Subcutaneous abdominal adipose tissue (tissue), 5 donors: ENCODE results near the gene DHX58.
A peak's percentile ranks its signal among the peaks of the same experiment; 100 is the strongest.

Experiments
- H3K27ac ChIP-seq: one replicate; pipeline ENCODE4 v1.7.0; 2013; ENCODE audit warnings: low read depth, mild to moderate bottlenecking, inconsistent platforms, low read length, moderate library complexity
- H3K27me3 ChIP-seq, 5 donors: one replicate each; pipeline ENCODE4 v1.7.0; 2013; ENCODE audit warnings: low read length in 5 of 5, inconsistent platforms in 1 of 5; ENCODE audit not compliant: control insufficient read depth in 5 of 5, insufficient read depth in 4 of 5
- H3K36me3 ChIP-seq, 5 donors: one replicate each; pipeline ENCODE4 v1.7.0; 2013; ENCODE audit warnings: low read length in 5 of 5; ENCODE audit not compliant: control insufficient read depth in 5 of 5, insufficient read depth in 5 of 5
- H3K4me1 ChIP-seq, 5 donors: one replicate each; pipeline ENCODE4 v1.7.0; 2013; ENCODE audit warnings: low read length in 5 of 5, mild to moderate bottlenecking in 3 of 5, moderate library complexity in 1 of 5; ENCODE audit not compliant: control insufficient read depth in 5 of 5, insufficient read depth in 5 of 5
- H3K4me3 ChIP-seq, 5 donors: one replicate each; pipeline ENCODE4 v1.7.0; 2013; ENCODE audit warnings: low read length in 5 of 5, low read depth in 1 of 5
- H3K9ac ChIP-seq, 5 donors: one replicate each; pipeline ENCODE4 v1.7.0; 2013; ENCODE audit warnings: low read length in 5 of 5, mild to moderate bottlenecking in 4 of 5, moderate library complexity in 3 of 5
- H3K9me3 ChIP-seq, 5 donors: one replicate each; pipeline ENCODE4 v1.7.0; 2013; ENCODE audit warnings: low read length in 5 of 5; ENCODE audit not compliant: control insufficient read depth in 5 of 5
- donor health status: healthy.
- donor health status: healthy.
- donor health status: healthy.
- donor health status: healthy.
- donor health status: healthy.

The DHX58 gene

GRCh38 chr17:42130310-42130936 lies 17.9 kb upstream of the DHX58 start:
- H3K9ac ChIP-seq = peak overlapping the region in 1 of 5 donors; percentile 44
- H3K27me3 ChIP-seq = no peaks in the 10 kb centered on the region
- no peak overlapping the region for H3K4me3 ChIP-seq
- H3K9me3 ChIP-seq = no peaks in the 10 kb centered on the region
- peak overlapping the region; percentile 91 for H3K27ac ChIP-seq
- H3K4me1 ChIP-seq = peaks cover 34 to 74% (median 58%) of the 10 kb centered on the region in 5 donors
- peaks cover 5 to 61% (median 50%) of the 10 kb centered on the region in 5 donors for H3K36me3 ChIP-seq

DNA sequence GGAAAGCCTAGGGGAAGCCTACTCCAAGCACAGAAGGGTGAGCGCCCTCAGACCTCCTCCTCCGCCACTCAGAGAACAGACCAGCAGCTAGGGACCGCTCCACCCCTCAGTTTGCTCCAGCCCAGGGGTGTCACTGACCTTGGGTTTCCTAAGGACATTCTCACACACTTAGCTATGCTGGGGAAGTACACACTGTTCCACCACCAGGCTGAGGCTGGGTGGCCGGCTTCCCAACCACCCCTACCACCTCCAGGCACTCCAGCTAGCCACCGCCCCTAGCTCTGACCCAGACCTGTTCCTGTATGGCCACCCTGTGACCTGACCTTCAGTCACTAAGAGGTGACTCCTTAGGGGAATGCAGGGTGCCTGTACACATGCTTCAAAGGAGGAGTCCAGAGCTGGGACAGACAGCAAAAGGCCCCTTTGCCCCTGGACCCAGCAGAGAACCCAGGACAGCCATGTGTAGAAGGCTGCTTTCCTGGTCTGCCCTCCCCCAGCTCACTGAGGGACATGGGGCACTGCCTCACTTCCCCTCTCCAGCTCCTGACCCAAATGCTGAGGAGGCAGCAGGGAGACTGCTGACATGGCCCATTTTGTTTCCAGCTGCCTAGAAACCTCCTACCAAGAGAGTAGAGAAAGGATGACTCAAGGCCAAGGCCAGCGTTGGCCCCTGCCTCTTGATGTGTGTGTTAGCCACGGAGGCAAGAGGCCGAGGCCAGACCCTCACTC lies 16.8 kb upstream of the DHX58 start:
- Histone ChIP-seq H3K9ac (peak overlapping the region in 1 of 5 donors; percentile 44), H3K4me1 (peaks cover 33 to 62% (median 48%) of the 10 kb centered on the region in 5 donors), H3K4me3 (peak overlapping the region in 1 of 5 donors; percentile 1), H3K27ac (peak overlapping the region; percentile 91), H3K27me3 (no peaks in the 10 kb centered on the region), H3K9me3 (no peaks in the 10 kb centered on the region), H3K36me3 (peaks cover 5 to 72% (median 60%) of the 10 kb centered on the region in 5 donors)

GRCh38 chr17:42127414-42127813 lies 14.9 kb upstream of the DHX58 start:
- no peak overlapping the region for H3K27ac ChIP-seq
- no peak overlapping the region for H3K9ac ChIP-seq
- H3K4me3 ChIP-seq = no peak overlapping the region
- H3K36me3 ChIP-seq = peaks cover 5 to 68% (median 56%) of the 10 kb centered on the region in 5 donors
- H3K27me3 ChIP-seq = no peaks in the 10 kb centered on the region
- peaks cover 21 to 47% (median 39%) of the 10 kb centered on the region in 5 donors for H3K4me1 ChIP-seq
- H3K9me3 ChIP-seq = no peaks in the 10 kb centered on the region

- Histone ChIP-seq H3K36me3 (peaks cover 5 to 68% (median 56%) of the 10 kb centered on the region in 5 donors), H3K9me3 (no peaks in the 10 kb centered on the region), H3K27me3 (no peaks in the 10 kb centered on the region), H3K4me1 (peaks cover 18 to 47% (median 39%) of the 10 kb centered on the region in 5 donors), H3K27ac (no peak overlapping the region), H3K4me3 (no peak overlapping the region), H3K9ac (no peak overlapping the region)
Observed at GRCh38 chr17:42126836-42127235, 14.3 kb upstream of the DHX58 start.

GRCh38 chr17:42125565-42125964 lies 13.1 kb upstream of the DHX58 start:
- Histone ChIP-seq H3K27ac (no peak overlapping the region), H3K27me3 (no peaks in the 10 kb centered on the region), H3K4me1 (peaks cover 13 to 43% (median 34%) of the 10 kb centered on the region in 5 donors), H3K4me3 (no peak overlapping the region), H3K9me3 (no peaks in the 10 kb centered on the region), H3K9ac (no peak overlapping the region), H3K36me3 (peaks cover 5 to 64% (median 56%) of the 10 kb centered on the region in 5 donors)

DNA sequence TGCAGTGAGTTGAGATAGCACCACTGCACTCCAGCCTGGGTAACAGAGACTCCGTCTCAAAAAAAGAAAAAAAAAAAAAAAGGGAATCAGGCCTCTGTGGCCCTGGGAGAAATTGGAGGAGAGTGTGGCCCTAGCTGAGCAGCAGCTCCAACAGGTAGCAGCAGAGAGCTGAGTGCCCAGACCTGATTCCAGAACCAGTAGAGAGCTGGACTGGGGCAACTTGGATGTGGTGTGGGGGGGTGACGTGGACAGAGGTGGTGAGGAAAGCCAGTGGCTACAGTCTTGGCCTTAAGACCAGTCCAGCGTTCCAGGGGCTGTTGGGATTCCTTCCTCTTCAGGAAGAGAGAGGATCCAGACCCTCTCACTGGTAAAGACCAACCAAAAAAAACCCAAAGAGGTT lies 11.7 kb upstream of the DHX58 start:
- no peak overlapping the region for H3K27ac ChIP-seq
- H3K4me1 ChIP-seq = peaks cover 4 to 37% (median 27%) of the 10 kb centered on the region in 5 donors
- no peak overlapping the region for H3K9ac ChIP-seq
- peaks cover 5 to 53% (median 46%) of the 10 kb centered on the region in 5 donors for H3K36me3 ChIP-seq
- no peaks in the 10 kb centered on the region for H3K27me3 ChIP-seq
- H3K4me3 ChIP-seq = no peak overlapping the region
- no peaks in the 10 kb centered on the region for H3K9me3 ChIP-seq

DNA sequence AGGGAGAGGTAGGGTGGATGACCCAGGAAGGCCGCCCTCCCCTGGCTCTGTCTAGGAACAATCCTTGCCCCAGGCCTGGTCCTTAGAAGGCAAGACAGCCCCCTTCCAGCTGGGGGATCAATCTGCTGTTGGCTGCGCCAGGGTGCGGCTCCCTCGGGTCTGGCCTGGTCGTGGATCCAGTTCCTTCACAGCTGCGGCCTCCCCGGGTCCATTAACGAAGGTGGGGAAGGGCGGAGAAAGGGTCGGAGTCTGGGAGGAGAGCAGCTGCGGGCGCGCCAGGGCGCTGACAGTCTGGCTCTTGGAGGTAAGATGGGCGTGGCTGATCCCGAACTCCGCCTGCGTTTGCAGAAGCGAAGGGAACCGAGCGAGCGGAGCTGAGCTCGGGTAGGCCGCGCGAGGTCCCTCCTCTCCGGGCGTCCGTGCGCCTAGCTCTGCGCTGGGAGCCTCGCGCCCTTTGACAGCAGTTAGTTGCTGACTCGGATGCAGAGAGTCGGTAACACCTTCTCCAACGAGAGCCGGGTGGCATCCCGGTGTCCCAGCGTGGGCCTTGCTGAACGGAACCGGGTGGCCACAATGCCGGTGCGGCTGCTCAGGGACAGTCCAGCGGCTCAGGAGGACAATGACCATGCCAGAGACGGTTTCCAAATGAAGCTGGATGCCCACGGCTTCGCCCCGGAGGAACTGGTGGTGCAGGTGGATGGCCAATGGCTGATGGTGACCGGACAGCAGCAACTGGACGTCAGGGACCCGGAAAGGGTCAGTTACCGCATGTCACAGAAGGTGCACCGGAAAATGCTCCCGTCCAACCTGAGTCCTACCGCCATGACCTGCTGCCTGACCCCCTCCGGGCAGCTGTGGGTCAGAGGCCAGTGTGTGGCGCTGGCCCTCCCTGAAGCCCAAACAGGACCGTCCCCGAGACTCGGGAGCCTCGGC lies 10.1 kb upstream of the DHX58 start, which contains the start of gene HSPB9:
TSS of gene HSPB9 (plus strand) at position 434 of the 933 bp plus-strand sequence. CDS start at position 481, 47 bp downstream.
- peak within 1 kb of the TSS; percentile 42 for H3K27ac ChIP-seq
- H3K36me3 ChIP-seq = peaks cover 5 to 53% (median 37%) of the 10 kb centered on the region in 5 donors
- H3K27me3 ChIP-seq = no peaks in the 10 kb centered on the region
- peak within 1 kb of the TSS in 3 of 5 donors; percentile 43 to 64 (median 60) for H3K9ac ChIP-seq
- H3K4me3 ChIP-seq = peak within 1 kb of the TSS in 3 of 5 donors; percentile 6 to 58 (median 37)
- peaks cover 0 to 29% (median 15%) of the 10 kb centered on the region in 5 donors for H3K4me1 ChIP-seq
- H3K9me3 ChIP-seq = no peaks in the 10 kb centered on the region

- Histone ChIP-seq H3K9ac (peak within 1 kb of the TSS in 4 of 5 donors; percentile 35 to 64 (median 52)), H3K4me1 (peaks cover 0 to 32% (median 18%) of the 10 kb centered on the region in 5 donors), H3K27ac (peak within 1 kb of the TSS; percentile 42), H3K4me3 (peak within 1 kb of the TSS; percentile 2 to 58 (median 32)), H3K9me3 (no peaks in the 10 kb centered on the region), H3K27me3 (no peaks in the 10 kb centered on the region), H3K36me3 (peaks cover 0 to 46% (median 24%) of the 10 kb centered on the region in 5 donors)
Observed at GRCh38 chr17:42120770-42121769, 8.6 kb upstream of the DHX58 start, which contains the start of gene KAT2A. Gene KAT2A (minus strand): TSS chr17:42121367. CDS start chr17:42121304, 63 bp downstream.
